ENCODE results near the gene TSC2. TPM values are rescaled to one million over a fixed set of nuclear protein-coding genes. Genes with fewer than 3 reads are reported as not detected.

TSC2 gene
- total and polyA plus RNA-seq, 8 donors: 116 to 166 (median 128) TPM

DNA sequence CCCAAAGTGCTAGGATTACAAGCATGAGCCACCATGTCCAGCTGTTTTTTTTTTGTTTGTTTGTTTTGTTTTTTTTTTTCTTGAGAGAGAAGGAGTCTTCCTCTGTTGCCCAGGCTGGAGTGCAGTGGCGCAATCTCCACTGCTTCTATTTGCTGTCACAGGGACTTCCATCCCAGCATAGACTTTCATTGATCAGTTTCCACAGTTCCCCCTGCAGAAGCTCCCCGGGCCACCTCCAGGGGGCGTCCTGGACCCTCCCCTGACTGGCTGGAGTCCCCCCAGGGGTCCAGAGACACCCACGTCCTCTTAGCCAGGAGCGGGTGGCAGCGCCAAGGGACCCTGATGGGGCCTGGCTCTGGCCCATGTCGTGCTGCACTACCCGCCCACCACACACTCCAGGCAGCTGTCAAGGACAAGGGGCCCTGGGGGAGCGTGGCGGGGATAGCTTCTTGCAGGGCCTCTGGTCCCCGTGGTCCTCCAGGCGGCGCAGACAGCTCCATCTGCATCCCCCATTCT lies 31.3 kb upstream of the TSC2 start:
- intact Hi-C loops (cut with DNase I): no loop called here
- Histone ChIP-seq H3K9me3 (no peaks in the 10 kb centered on the region), H3K27ac (no peak overlapping the region), H3K36me3 (no peaks in the 10 kb centered on the region), H3K4me1 (peaks cover 5 to 13% of the 10 kb centered on the region in 2 donors), H3K27me3 (peaks cover 20 to 47% of the 10 kb centered on the region in 2 donors), H3K4me3 (no peak overlapping the region)
- DNase-seq (peak in 1 of 4 donors; percentile 73), ATAC-seq (no peak)
- TF ChIP-seq, protein P1, sequence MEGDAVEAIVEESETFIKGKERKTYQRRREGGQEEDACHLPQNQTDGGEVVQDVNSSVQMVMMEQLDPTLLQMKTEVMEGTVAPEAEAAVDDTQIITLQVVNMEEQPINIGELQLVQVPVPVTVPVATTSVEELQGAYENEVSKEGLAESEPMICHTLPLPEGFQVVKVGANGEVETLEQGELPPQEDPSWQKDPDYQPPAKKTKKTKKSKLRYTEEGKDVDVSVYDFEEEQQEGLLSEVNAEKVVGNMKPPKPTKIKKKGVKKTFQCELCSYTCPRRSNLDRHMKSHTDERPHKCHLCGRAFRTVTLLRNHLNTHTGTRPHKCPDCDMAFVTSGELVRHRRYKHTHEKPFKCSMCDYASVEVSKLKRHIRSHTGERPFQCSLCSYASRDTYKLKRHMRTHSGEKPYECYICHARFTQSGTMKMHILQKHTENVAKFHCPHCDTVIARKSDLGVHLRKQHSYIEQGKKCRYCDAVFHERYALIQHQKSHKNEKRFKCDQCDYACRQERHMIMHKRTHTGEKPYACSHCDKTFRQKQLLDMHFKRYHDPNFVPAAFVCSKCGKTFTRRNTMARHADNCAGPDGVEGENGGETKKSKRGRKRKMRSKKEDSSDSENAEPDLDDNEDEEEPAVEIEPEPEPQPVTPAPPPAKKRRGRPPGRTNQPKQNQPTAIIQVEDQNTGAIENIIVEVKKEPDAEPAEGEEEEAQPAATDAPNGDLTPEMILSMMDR (IDR thresholded peaks at IDR 0.05): peak in 1 of 2 donors; percentile 9

DNA sequence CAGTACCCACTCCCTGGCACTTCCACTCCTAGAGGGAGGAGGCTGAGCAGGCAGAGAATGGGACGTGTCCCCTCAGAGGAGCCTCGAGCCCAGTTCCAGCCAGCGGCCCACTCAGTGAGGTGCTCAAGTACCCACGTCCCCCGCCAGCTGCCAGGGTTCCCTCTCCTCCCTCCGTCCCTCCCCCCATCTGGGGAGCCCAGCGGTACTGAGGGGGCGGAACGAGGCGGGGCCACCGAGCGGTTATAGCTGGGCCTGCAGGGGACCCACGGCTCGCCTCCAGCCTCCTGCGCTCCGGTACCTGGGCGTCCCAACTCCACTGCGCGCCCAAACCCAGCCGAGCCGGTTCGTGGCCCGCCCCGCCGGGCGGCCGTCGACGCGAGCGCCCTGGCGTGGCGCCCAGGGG lies 28.3 kb upstream of the TSC2 start, which contains the start of gene NPW:
TSS of gene NPW (plus strand) at position 268 of the 403 bp plus-strand sequence.
- no peaks in the 10 kb centered on the region for H3K36me3 ChIP-seq
- ATAC-seq (no peak), DNase-seq (peak in 2 of 4 donors; percentile 55 to 68)
- TF ChIP-seq, protein P1 (IDR thresholded peaks at IDR 0.05): no peak
- intact Hi-C loops (cut with DNase I): no loop called here
- no peak within 1 kb of the TSS for H3K27ac ChIP-seq
- H3K4me1 ChIP-seq: peaks cover 17 to 34% of the 10 kb centered on the region in 2 donors
- H3K27me3 ChIP-seq: peaks cover 20 to 58% of the 10 kb centered on the region in 2 donors
- H3K9me3 ChIP-seq: no peaks in the 10 kb centered on the region
- H3K4me3 ChIP-seq: no peak within 1 kb of the TSS

DNA sequence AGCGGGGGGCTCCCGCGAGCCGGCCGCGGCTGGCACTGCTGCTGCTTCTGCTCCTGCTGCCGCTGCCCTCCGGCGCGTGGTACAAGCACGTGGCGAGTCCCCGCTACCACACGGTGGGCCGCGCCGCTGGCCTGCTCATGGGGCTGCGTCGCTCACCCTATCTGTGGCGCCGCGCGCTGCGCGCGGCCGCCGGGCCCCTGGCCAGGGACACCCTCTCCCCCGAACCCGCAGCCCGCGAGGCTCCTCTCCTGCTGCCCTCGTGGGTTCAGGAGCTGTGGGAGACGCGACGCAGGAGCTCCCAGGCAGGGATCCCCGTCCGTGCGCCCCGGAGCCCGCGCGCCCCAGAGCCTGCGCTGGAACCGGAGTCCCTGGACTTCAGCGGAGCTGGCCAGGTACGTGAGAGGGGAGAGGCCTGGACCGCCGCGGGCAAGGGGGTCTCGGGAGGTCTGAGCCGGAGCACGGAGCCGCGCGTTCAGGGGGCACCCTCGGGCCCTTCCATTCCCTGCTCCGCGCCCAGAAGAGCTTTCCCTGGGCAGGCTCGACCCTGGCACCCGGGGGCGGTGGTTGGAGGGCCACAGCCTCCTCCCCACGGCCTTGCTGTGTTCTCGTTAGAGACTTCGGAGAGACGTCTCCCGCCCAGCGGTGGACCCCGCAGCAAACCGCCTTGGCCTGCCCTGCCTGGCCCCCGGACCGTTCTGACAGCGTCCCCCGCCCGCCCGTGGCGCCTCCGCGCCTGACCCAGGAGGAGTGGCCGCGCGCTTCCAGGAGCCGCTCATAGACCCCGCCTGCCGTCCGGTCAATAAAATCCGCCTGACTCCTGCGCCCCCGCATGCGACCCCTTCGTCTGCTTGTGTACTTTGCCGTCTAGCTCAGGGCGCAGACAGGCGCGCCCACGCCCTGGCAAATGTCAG lies 27.6 kb upstream of the TSC2 start:
- H3K27ac ChIP-seq: no peak overlapping the region
- peaks cover 17 to 36% of the 10 kb centered on the region in 2 donors for H3K4me1 ChIP-seq
- intact Hi-C loops (cut with DNase I): loop anchor here in 1 of 2 donors (5.0 kb wide), 1 partner anchor 132 kb away; no protein-coding TSS in a partner anchor
- ATAC-seq: no peak
- H3K9me3 ChIP-seq: no peaks in the 10 kb centered on the region
- TF ChIP-seq, protein P1 (IDR thresholded peaks at IDR 0.05): no peak
- DNase-seq: peak in 1 of 4 donors; percentile 79
- H3K4me3 ChIP-seq: no peak overlapping the region
- H3K27me3 ChIP-seq: peaks cover 20 to 64% of the 10 kb centered on the region in 2 donors
- no peaks in the 10 kb centered on the region for H3K36me3 ChIP-seq

DNA sequence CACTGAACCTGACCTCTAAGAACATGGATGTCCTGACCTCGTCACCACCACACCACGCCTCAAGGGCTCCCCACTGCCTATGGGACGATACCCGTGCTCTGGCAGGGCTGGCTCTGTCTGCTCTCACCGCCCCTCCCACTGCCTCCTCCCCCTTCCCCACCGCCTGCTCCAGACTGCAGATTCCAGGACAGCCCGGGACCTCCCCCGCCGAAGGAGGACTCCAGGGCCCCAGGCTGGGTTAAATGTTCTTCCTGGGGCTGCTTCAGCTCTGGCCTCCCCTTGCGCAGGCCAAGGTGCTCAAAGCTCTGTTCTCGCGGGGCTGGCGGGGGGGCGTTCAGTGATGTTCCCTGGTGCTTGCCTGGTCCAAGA lies 25.1 kb upstream of the TSC2 start:
- DNase-seq (peak in 1 of 4 donors; percentile 53), ATAC-seq (peak; percentile 8)
- Histone ChIP-seq H3K27ac (peak overlapping the region in 1 of 2 donors; percentile 71), H3K4me3 (peak overlapping the region in 1 of 2 donors; percentile 29), H3K9me3 (no peaks in the 10 kb centered on the region), H3K36me3 (no peaks in the 10 kb centered on the region), H3K27me3 (peaks cover 20 to 79% of the 10 kb centered on the region in 2 donors), H3K4me1 (peaks cover 17 to 56% of the 10 kb centered on the region in 2 donors)
- intact Hi-C loops (cut with DNase I): loop anchor here in 1 of 2 donors (5.0 kb wide), 1 partner anchor 130 kb away; no protein-coding TSS in a partner anchor
- TF ChIP-seq, protein P1 (IDR thresholded peaks at IDR 0.05): no peak

All from left lung (tissue), 10 donors.